NCI-H2171 (cell line): Measurements from ENCODE around the gene PRDM16.

Experiments
- DNase-seq: peaks from one replicate; lab custom pipeline; 2025; lab: John Stamatoyannopoulos, UW

PRDM16 gene

DNA sequence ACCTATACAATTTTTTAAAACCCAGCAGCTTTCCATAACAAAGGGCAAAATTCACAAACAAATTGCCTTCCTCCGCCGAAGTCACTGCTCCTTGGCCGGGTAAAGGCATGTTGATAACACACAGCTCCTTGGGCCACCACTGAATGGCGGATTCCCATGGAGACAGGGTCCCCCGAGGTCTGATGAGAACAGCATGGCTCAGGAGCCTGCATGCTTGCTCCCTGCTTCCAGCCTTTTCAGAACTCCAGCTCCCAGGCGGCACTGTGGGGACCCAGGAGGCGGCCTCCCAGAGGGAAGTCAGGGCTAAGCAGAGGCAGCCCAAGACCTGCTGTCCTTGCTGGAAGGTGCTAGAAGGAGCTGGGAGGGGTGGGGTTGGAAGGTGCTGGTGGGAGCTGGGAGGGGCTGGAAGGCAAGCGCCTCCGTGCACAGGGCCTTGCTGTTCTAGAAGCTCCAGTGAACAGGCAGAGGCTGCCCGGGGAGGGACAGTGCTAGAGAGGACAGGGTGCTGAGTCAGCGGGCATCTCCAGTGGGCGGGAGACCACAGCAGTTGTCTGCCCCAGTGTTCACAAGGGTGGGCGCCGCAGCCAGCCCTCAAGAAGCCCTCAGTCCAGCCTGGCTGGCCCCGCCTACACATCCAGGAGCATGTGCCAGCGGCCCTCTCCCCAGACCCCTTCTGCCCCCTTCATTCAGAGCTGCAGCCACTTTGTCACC, 35.1 kb downstream of the PRDM16 start:
- DNase-seq: no peak

DNA sequence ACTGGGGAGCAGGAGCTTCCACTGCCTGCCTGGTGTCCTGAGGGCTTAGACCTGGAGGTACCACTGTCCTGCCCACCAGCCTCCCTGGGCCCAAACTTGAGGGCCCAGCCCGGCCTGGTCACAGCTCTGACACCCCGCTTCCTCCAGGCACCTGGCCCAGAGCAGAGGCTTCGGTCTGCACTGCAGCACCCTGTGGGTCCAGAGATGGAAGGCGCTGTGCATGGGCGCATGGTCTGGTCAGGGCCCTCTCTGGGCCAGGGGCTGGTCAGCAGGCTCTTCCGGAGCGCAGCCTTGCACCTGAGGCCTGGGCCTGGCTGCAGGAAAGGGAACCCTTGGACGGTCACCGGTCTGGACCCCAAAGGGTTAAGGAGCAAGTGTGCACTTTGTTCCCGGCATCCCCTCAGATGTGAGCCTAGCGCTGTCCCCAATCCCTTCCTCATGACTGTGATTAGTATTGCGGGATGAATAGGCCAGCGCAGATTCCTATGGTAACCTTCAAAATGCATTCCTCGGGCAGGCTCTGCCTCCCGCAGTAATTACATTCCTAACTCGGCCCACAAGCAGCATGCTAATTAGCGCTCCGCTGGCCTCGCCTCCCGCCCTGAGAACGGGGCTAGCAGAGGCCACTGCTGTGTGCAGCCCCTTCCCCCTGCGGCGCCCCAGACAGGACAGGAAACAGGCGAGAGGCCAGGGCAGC, 36.3 kb downstream of the PRDM16 start:
- DNase-seq: no peak

DNA sequence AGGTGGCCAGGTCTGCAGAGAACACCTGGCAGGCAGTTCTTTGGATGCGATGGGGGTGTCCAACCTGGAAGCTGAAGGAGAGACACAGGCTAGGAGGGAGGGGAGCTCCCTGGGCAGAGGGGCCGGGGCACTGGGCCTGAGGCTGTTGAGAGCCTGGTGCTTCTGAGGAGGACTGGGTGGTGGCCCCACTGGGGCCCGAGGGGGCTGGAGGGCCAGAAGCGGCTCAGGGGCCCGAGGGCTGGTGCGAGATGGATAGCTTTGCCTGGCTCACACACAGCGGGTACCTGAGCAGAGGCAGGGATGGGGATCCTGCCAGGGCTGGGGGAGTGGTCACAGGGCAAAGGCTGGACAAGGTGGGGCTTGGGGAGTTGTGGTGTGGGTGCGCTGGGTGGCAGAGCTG, 37.2 kb downstream of the PRDM16 start:
- no peak for DNase-seq

DNA sequence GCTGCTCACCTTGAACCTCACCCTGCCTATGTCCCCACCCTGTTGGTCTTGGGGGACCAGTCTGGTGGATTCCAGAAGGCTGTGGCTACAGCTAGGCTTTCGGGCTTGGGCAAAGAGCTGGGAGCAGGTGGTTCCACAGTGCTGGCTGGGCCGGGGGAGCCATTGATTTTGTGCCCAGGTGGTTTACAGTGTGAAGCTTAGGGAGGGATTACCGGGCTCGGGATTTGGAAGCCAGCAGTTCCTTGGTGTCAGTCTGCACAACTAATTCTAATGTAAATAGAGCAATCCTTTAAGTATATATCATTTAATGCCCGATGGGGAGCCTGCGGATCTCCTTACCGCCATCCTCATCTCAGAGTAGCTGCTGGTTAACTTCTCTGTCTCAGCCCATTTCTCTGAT, 38.2 kb downstream of the PRDM16 start:
- no peak for DNase-seq

DNA sequence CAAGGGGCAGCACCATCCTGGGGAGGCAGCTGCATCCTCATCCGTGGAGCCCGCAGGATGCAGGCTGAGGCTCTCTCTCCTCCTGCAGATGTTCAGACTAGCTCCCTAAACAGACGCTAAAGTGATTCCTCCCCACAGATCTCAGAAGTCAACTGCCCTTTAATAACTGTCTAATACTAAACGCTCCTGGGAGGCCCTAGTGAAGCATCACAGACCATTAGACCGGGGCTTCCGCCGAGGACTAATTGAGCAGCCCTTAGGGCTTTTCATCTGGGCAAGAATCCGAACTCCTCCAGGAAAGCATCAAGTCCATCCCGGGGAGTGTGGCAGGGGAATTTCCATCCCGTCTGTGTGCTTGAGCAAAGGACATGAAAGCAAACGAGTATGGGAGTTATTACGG, 40.4 kb downstream of the PRDM16 start:
- DNase-seq: no peak

DNA sequence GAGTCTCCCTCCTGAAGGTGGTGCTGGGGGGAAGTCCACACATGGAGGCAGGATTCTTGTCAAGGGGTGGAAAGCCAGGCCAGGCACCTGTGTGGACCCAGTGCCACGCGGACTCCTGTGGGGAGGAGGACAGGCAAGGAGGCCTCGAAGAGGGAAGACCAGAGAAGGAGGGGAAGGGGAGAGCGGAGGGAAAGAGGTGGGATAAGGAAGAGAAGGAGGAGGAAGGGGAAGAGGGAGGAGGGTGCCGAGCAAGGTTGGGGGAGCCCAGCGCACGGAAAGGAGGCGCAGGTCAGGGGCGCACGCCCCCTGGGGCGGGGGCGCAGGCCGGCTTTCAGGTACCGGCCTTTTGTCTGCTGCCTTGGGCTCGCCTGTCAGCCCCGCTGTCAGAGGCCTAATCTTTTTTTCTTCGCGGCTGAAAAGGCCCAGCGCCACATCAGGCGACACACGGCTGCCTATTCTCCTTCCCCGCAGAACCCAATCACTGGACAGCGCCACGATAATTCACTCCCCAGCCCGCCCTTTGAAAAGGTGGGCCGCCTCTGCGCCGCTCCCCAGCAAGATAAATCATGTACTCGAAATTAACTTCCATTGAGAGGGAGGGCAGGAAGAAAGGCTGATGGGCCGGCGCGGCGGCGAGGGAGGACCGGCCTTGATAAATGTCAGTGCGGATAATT, 42.5 kb downstream of the PRDM16 start:
- no peak for DNase-seq

DNA sequence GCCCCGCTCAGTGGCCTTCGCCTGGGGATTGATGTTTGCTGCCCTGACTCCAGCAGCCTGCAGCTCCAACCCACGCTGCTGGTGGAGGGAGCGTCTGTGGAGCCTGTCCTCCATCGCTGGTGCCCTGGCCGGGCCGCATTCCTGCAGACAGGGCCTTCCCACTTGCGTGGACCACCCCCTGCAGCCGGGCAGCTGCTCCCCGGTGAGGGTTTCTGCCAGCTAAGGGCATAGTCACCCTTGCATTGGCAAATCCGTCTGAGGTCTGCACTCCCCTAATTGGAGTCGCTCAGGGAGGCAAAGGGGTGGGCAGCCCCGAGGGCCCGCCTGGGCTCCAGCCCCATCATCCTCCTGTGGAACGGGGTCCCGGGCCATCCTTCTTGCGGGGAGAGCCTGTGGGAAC, 43.5 kb downstream of the PRDM16 start:
- no peak for DNase-seq

DNA sequence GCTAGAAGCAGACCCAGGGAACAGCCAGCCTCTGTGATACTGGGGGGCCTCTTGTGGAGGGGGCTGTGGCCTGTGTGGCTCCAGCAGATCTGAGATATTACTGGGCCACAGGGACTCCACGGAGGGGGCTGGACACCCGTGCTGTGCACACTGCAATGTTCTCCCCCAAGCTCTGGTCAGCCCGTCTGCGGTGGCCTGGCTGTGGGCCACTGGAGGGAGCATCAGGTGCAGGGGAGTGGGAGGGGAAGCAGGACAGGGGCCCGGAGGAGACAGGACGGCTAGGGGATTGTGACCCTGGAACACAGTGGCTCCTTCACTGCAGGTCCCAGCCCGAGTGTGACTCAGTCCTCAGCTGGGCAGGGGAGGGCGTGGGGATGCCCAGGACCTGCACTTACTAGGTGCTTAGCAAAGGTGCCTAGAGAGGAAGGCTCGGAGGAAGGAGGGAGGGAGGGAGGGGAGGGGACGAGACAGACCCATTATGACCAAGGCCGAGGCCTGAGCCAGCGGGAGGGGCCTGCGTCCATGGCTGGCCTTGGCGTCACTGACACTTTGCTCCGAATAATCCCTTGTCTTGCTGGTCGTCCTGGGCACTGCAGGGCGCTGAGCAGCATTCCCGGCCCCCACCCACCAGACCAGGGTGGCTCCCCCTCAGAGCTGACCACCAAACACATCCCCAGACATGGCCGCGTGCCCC, 44.2 kb downstream of the PRDM16 start:
- DNase-seq: no peak

DNA sequence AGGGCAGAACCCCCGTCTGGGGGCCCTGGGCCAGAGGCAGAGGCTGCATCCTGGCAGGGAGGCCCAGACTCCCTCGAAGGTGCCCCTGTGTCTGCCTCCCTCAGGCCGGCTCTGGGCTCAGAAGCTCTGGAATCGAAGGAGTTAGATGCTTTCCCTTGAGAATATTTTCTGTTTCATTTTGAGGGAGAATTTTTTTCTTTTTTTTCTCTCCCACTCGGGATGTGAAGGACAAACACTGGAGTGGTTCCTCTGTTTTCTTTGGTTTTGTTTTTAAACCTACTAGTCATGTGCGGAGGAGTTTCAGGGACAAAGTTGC, 44.7 kb downstream of the PRDM16 start:
- DNase-seq: no peak

DNA sequence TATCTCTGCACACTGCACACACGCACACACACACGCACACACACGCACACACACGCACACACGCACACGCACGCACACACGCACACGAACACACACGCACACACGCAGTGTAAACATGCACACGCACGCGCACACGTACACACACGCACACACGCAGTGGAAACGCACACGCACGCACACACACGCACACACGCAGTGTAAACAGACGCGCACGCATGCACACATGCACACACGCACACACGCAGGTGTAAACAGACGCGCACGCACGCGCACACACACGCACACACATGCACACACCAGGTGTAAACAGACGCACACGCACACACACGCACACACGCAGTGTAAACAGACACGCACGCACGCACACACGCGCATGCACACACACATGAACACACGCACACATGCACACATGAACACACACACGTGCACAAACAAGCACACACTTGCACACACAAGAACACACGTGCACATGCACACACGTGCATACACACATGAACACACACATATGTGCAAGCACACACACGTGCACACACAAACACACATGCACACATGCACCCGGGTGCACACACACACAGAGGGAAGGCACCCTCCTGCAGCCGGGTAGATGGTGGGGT, 45.2 kb downstream of the PRDM16 start:
- no peak for DNase-seq

DNA sequence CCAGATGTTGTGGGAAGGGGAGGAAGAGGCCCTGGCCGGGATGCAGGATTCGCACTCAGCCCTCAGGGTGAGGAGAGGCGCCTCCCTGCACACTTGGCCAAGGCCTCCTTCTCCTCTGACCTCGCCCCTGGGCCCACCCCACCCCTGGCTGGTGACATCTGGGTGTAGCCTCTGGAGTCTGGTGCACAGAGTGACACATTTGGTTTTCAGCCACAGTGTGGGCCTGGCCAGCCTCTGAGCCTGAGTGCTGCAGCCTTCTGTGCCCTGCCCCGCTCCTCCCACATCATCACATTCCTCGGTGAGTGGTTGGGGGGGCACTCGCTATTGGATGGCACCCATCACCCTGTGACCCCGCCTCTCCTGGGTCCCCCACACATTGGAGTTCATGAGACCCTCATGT, 45.8 kb downstream of the PRDM16 start:
- no peak for DNase-seq

DNA sequence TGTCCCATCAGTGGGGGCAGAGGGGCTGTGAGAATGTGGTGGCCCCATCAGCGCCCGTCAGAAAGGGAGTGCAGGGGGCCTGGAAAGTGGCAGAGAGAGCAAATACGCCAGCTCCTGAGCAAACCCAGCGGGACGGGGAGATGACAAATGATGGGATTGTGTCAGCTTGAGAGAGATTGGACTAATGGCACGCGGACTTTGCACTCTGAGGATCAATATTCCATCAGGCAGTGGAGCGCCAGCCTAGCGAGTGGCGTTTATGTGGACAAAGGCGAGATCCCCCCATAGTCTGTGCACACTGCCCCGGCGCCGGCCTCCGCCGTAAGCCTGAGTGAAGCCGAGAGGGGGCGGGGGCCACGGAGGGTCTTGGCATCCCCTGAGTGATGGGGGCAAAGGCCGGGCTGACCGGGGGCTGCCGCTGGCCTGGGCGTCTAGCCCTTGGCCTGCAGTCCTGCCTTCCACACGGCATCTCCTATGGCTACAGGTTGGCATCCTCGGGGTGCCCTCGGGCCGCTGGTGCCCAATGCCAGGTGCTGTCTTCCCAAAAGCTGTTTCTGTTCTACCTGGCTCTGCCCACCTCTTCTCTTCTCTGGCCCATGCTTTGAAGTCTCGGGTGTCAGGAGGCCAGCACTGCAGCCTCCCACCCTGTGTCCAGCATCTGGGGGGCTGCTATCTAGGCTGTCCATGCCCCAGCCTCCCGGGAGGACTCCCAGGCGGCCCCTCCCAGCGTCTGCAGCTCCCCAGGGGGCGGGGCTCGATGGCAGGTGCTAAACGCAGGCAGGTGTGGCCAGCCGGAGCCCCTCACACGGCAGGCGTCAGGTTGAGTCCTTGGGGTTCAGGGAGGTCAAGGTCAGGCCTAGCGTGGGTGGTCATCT, 46.5 kb downstream of the PRDM16 start:
- no peak for DNase-seq

DNA sequence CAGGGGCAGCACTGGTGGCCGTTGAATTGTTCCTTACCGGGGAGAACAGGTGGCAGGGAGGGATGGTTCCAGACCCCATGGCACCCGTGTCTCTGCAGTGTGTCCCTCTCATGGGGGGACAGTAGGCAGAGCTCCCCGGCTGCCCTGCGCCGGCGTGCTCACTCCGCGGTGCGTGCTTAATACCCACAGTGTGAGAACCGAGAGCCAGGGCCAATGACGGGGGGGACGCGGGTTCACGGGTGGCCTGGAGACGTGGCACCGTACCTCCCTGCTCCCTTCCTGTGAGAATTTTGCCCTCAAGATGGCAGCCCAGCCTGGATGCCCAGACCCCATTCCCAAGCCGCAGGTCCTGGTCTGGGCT, 47.1 kb downstream of the PRDM16 start:
- no peak for DNase-seq

DNA sequence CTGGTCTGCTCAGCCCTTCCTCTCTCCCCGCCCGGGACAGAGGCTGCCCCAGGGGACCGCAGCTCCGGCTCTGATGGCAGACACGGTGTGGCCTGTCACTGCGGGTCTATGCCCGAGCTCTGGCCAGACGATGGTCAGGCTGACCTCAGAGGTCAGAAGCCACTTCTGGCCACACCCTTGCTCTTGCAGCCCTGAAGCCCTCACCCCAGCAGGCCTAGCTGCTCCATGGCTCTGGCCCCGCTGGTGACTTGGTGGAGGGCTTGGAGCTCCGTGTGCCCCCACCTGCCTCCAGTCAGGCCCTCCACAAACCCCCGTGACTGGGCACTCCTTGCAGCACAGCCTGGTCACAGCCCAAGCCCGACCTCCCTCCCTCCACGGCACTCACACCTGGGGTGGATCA, 47.6 kb downstream of the PRDM16 start:
- no peak for DNase-seq

DNA sequence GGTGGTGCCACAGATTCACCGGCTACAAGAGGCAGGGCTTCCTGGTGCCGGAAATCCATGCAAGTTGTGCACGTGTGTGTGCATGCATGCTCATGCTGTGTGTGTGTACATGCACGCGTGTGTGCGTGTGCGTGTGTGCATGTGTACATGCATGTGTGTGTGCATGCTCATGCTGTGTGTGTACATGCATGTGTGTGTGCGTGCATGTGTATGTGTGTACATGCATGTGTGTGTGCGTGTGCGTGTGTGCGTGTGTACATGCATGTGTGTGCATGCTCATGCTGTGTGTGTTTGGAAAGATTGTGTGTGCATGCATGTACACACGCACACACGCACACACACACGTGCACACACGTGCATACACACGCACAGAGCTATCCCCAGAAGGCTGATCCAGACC, 48.9 kb downstream of the PRDM16 start:
- no peak for DNase-seq

DNA sequence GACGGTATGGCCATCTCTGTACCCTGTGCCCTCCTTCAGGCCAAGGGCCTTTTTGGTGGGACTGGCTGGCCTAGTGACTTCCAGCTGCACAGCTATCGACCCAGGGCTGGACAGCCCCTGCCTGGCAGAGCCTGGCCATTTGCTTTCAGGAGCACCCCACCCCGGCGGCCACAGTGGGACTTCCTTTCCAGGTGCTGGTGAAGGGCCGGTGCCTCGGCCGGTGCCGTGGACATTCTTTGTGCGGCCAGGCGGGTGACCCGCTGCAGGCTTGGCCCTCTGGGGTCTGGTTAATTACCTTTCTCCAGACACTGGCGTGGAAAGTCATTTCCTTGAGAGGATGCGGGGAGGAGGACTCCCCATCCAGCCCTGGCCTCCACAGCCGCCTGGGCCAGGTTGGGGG, 50.1 kb downstream of the PRDM16 start:
- DNase-seq: no peak

DNA sequence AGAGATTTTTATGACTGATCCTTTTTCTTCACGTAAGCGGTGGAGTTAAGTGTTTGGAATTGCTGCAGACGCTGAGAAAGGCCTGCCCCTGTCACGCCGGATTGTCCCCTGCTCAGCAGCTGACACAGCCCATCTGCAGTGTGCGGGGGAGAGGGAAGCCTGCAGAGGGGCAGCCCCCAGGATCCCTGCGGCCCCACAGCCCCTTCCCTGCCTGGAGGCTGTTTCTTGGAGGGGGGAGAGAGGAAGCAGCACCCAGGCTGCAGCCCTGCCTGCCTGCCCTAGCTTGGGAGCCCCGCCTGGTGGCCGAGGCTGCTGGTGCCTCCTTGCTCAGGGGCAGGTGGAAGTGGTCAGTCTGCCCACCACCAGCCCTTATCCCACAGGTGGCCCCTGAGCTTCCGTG, 50.7 kb downstream of the PRDM16 start:
- no peak for DNase-seq

DNA sequence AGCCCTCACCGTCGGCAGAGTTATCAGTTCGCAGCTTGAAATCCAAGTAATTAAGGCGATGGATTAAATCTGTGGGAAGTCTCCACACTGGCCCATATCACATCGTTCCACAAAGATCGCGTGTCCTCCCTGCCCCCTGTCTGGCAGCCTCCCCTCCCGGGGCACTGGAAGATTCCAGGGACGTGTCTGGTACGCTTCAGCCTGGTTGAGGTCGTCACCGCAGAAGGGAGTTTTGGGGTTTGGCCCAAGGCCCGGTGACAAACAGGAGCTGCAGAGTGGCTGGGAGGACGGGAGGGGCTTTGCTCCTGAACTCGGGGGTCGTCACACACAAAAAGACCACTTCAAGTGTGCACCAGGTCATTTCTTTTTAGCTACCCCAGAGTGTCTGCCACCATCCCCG, 51.1 kb downstream of the PRDM16 start:
- DNase-seq: no peak

DNA sequence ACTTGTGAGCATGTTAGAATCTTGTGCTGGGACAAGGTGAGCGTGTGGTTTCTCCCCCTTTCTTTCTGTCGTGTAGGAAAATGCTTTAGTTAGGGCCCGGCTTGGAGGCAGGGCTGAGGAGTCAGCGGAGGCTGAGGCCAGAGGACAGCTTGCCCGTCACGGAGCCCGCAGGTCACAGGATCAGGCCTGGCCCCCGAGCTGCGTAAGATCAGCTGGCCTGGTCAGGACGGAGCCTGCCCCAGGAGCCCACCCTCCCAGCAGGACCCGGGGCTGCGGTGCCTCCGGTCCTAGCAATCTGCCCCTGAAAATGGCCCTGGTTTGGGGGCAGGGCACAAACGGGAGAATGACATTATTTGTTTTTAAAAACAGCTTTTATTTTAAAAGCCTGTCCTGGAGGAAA, 52.0 kb downstream of the PRDM16 start:
- no peak for DNase-seq

DNA sequence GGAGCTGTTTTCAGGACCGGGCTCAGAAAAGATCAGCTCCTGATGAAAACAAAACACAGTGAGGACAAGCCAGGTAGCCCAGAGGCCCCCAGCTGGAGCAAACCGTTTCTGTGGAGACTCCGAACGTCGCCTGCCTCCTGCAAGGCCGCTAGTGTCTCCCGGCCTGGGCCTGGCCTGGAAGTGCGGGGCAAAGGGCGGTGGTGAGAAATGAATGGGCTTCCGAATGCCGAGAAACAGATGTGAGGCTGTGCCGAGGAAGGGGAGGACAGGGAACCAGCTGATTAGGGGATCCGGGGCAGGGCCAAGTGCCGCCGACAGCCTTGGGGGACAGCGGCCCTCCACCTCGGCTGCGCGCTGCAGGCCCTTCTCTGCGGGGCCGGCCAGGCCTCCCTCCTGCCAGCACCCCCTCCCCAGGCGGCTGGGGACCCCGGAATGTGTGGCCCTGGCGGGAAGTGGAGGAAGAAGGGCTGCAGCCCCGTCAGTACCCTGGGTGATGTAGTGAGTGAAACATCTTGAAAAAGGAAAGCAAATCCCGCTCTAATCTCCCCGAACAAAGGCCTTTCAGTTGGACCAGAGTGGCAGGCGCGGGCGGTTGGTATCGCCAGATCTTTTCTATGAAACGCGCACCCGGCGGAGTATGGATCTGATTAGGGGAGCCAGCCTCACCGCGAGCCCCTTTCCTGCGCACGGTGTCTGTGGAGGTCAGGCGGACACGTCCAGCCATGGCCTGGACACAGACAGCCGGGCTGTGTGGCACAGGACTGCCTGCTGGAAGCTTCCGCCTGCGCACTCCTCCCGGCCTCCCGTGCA, 52.6 kb downstream of the PRDM16 start:
- no peak for DNase-seq

DNA sequence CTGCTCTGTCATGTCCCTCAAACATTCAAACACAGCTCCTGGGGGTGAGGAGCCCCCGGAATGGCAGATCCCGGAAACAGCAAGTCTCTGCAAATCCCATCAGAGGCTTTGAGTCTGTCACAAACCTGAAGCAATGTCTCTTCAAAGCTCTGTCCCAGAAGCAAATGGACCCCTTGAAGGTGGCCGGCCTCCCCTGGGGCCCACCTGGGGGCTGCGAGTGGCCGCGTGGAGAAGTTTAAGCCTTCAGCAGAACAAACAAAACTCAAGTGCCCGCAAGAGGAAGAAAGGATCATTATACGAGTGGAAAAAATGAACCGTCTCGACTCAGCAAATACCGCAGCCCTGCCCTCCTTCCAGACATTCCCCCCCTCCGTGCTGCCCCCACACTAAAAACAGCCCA, 53.3 kb downstream of the PRDM16 start:
- no peak for DNase-seq
